GM18861 (cell line): Measurements from ENCODE around the gene WWTR1.

Source experiments
- ATAC-seq: cut with Tn5 transposase; IDR thresholded peaks from one replicate; pipeline ENCODE4 v1.9.1; 2021; ENCODE audit not compliant: unreplicated experiment

WWTR1 gene

GRCh38 chr3:149596134-149596770, 61.6 kb downstream of the WWTR1 start:
- no peak for ATAC-seq

- ATAC-seq: no peak
Observed at GRCh38 chr3:149593418-149594160, 64.2 kb downstream of the WWTR1 start.

- no peak for ATAC-seq
Observed at GRCh38 chr3:149592758-149593240, 65.0 kb downstream of the WWTR1 start.

GRCh38 chr3:149590691-149591441, 67.0 kb downstream of the WWTR1 start:
- ATAC-seq: no peak

GRCh38 chr3:149589332-149589731, 68.5 kb downstream of the WWTR1 start:
- no peak for ATAC-seq

- no peak for ATAC-seq
Observed at GRCh38 chr3:149588909-149589308, 68.9 kb downstream of the WWTR1 start.

- no peak for ATAC-seq
Observed at GRCh38 chr3:149587383-149587782, 70.4 kb downstream of the WWTR1 start.

GRCh38 chr3:149586871-149587270, 71.0 kb downstream of the WWTR1 start:
- no peak for ATAC-seq

GRCh38 chr3:149585401-149585726, 72.5 kb downstream of the WWTR1 start:
- ATAC-seq: peak; percentile 88

GRCh38 chr3:149583921-149584635, 73.7 kb downstream of the WWTR1 start:
- no peak for ATAC-seq

GRCh38 chr3:149582395-149582794, 75.4 kb downstream of the WWTR1 start:
- no peak for ATAC-seq

- ATAC-seq: no peak
Observed at GRCh38 chr3:149581681-149582370, 76.0 kb downstream of the WWTR1 start.

GRCh38 chr3:149581248-149581647, 76.6 kb downstream of the WWTR1 start:
- peak; percentile 25 for ATAC-seq

- ATAC-seq: peak; percentile 47
Observed at GRCh38 chr3:149579838-149580542, 77.8 kb downstream of the WWTR1 start.

GRCh38 chr3:149579161-149579560, 78.7 kb downstream of the WWTR1 start:
- ATAC-seq: no peak

GRCh38 chr3:149577801-149578200, 80.0 kb downstream of the WWTR1 start:
- ATAC-seq: no peak

GRCh38 chr3:149575961-149576564, 81.8 kb downstream of the WWTR1 start:
- ATAC-seq: peak; percentile 31

GRCh38 chr3:149575213-149575960, 82.4 kb downstream of the WWTR1 start:
- no peak for ATAC-seq
